GM21737 (cell line): ENCODE results near the gene ANKK1.

Source experiments
- ATAC-seq: cut with Tn5 transposase; IDR thresholded peaks from one replicate; pipeline ENCODE4 v1.9.1; 2021; ENCODE audit warnings: mild to moderate bottlenecking, moderate library complexity; ENCODE audit not compliant: unreplicated experiment

ANKK1 gene, protein sequence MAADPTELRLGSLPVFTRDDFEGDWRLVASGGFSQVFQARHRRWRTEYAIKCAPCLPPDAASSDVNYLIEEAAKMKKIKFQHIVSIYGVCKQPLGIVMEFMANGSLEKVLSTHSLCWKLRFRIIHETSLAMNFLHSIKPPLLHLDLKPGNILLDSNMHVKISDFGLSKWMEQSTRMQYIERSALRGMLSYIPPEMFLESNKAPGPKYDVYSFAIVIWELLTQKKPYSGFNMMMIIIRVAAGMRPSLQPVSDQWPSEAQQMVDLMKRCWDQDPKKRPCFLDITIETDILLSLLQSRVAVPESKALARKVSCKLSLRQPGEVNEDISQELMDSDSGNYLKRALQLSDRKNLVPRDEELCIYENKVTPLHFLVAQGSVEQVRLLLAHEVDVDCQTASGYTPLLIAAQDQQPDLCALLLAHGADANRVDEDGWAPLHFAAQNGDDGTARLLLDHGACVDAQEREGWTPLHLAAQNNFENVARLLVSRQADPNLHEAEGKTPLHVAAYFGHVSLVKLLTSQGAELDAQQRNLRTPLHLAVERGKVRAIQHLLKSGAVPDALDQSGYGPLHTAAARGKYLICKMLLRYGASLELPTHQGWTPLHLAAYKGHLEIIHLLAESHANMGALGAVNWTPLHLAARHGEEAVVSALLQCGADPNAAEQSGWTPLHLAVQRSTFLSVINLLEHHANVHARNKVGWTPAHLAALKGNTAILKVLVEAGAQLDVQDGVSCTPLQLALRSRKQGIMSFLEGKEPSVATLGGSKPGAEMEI

DNA sequence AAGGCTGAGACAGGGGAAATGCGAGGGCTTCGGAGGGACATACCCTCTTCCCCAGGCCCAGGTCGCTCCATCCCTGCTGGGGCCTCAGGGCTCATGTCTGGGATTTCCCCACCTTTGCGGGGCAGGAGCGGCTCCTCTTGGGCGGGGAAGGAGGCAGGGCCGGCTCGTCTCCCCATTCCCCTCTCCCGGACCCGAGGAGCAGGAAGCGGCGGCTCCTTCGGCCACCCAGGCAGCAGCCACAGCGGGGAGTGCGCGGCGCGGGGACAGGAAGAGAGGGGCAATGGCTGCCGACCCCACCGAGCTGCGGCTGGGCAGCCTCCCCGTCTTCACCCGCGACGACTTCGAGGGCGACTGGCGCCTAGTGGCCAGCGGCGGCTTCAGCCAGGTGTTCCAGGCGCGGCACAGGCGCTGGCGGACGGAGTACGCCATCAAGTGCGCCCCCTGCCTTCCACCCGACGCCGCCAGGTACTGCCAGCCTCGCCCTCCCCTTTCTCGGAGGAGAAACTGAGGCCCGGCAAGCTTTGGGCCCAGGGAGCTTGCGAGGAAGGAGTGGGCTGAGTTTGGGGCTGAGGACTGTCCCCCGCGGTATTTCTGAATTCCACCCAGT is at the start of gene ANKK1:
ANKK1 (plus strand) TSS at position 175 of the 607 bp plus-strand sequence; CDS start at position 281, 106 bp downstream.
- no peak for ATAC-seq

DNA sequence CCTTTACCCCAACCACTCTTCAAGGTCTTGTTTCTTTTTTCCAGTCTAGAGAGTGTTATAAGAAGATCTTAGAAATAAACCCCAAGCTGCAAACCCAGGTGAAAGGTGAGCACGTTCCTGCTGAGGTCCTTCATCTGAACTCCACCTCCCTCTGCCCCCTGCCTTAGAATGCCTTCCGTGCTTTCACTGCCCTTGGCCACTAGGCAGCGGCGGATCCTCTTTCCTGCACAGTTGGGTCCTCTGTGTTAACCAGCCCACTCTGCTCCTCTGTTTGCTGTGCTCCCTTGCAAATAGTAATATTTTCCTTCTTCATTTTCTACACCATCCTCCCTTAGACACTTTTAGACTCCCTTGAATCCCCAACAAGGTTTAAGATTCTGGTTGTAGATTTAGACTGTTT is 48.8 kb upstream of the ANKK1 start:
- no peak for ATAC-seq

DNA sequence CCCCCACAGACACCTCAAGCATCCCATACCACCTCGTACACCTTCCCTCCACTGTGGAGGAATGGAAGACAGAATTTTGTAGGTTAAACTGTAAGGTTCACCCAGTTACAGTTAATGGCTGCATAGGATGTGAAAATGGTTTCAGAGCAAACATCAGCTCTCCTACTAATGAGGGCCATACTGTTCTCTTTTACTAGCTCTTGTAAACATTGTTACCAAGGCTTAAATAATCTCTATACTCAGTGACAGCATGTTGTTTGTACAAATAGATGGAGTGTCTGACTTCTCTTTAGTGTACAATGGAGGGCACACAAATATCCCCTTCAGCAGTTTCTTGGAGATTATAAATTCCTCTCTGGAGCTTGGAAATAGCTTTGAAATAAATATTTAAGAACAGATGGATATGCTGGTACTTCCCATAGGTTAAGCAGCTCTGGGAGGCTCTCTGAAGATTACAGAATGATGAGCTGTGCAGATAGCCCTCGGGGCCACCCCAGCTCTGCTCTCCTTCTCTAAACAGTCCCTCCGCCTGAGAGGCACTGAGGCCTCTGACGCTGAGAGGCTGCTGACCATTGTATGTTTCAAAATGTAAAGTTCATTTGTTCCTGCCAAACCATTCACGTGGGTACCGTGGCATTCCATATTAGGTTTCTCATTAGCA is 47.5 kb upstream of the ANKK1 start:
- no peak for ATAC-seq

DNA sequence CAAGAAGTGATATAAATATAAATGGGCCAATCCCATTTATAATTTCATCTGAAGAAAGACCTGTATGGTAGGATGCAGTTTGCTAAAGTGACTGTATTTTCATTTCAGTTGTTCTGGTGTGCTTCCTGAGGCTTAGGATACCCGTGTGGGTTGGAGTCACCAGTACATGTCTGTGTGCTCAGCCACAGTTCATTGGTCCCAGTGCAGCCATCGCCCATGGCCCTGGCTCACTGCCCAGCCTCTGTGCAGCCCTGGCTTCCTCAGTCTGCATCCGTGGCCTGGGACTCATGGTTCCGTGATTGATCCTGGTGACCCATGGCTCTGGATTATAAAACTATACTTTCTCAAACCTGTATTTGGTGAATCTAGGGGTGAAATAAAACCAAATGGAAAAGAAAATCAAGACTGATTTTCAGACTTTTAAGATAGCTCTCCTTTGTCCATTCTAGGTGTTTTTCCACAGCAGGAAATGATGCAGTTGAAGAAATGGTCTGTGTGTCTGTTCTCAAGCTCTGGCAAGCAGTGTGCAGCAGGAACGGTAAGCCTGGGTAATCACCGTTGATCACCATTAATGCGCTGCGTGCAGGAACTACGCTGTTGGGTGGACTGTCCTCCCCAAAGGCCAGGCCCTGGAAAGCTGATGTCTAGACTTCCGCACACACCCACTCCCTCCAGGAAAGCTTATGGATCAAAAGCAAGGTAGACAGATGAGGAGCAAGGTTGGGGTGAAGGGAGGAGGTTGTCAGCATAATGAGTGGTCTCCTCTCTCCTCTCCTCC is 46.0 kb upstream of the ANKK1 start:
- ATAC-seq, result no peak

DNA sequence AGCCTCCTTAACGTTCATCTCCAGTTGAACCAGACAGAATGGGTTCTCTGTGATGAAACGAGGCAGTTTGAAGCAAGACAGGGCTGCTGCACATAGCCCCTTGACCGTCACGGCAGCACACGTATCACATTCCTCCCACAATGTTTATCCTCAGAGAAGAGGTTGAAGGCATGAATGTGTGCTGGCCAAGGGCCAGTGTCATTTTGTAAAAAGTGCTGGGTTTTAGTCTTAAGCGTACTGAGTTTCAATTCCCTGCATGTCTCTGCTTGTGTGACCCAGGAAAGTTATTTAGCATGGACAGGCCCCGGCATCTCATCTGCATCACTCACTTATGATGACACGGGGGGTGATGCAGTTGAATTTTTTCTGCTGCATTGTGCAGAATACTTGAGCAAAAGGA is 41.6 kb upstream of the ANKK1 start:
- ATAC-seq, result no peak

DNA sequence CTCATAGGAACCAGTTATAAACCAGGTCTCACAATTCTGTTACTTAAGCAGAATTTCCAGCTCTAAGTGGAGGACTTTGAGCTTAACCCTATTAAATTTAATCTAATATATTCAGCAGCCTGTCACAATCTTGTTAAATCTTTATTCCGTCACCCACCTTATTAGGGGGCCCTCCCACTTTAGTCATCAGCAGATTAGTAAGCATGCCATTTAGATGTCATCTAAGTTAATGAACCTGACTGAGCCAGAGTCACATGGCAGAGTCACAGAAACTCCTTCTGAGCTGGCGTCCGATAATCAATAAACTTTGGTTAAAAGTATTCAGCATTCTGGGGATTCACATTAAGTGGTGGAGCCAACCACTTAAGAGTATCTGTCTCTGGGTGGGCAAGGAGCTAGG is 38.1 kb upstream of the ANKK1 start:
- no peak for ATAC-seq

DNA sequence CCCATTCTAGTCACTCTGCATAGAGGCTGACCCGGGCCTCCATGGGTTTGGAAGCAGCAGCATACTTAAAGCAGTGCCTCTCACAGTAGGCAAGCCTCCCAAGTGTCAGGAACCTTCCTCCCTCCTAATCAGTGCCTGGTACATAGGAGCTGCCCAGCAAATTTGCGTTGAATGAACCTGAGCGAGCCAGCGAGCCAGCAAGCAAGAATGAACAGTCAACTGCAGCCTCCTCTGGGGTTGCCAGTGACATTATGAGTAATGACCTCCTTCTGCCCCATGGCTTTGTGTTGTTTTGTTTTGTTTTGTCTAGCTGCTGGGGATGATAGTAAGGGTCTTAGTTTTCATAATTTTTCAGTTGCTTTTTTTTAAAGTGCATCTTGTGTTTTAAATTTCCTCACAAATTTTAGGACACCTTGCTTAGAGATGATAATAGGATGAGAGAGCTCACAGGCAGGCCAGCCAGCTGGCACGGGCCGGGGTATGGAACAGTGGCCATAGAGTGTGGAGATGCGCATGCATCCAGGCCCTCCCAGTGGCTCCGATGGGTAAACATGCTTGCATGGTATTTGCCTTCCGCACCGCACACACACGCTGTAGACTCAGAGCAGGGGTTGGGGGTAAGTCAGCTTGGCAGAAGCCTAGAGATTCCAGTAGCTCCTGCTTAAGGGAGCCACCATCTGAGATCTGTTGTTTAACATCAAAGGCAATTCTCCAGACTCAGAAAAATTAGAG is 37.1 kb upstream of the ANKK1 start:
- ATAC-seq, result no peak

DNA sequence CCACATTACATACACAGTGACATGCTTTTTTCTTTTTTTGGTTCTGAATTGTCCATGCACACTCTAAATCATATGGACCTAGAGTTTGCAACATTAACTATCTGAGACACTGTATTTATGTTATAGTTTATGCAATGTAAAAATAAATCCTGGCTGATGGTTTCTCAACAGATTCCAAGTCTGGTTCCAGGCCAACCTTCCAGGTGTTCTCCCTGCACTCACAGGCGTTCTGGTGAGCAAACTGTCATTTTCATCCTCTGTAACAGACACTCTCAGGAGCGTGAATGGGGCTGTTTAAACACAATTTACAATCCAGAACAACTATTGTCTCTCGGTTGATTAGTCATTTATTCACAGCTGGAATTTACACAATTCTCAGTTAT is 36.5 kb upstream of the ANKK1 start:
- ATAC-seq, result no peak

DNA sequence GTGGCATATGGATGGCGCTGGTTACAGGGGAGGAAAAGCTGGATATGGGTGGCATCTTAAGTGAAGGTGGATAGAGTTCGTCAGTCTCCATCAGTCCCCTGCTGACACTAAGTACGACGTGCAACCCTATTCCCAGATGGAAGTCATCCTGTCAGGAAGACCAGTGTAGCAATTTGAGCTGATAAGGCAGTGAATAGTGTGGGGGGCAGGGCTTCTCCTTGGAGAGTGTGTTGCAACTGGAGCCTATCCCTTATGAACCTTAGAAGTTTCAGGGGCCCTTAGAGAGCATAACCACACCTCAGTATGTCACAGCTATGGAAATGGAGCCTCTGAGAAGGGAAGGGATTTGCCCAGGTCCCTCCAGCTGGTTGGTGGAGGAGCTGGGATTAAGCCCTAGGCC is 36.1 kb upstream of the ANKK1 start:
- no peak for ATAC-seq

DNA sequence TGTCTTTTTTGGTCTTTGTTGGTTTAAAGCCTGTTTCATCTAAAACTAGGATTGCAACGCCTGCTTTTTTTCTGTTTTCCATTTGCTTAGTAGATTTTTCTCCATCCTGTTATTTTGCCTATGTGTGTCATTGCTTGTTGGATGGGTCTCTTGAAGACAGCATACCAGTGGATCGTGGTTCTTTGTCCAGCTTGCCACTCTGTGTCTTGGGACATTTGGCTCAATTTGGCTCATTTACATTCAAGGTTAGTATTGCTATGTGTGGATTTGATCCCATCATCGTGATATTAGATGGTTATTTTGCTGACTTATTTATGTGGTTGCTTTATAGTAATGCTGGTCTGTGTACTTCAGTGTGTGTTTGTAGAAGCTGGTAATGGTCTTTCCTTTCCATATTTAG is 31.4 kb upstream of the ANKK1 start:
- ATAC-seq, result no peak

DNA sequence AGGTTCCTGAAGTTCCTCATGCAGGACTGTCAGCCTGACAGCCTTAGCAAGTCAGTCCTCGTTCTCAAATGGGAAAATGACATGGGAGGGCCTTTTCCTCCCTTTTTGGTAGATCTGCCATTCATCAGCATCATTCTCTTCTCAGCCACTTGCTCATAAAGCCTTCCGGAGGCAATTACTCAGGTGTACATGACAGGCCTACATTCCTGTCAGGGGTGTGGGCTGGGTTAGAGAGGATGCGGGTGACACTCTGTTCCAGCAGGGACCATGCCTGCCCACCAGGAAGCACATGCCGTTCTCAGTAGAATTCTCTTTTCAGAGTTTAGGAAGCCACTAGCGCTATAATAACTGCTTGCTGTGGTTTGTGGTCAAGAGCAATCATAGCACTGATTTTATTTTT is 24.2 kb upstream of the ANKK1 start:
- ATAC-seq, result no peak

DNA sequence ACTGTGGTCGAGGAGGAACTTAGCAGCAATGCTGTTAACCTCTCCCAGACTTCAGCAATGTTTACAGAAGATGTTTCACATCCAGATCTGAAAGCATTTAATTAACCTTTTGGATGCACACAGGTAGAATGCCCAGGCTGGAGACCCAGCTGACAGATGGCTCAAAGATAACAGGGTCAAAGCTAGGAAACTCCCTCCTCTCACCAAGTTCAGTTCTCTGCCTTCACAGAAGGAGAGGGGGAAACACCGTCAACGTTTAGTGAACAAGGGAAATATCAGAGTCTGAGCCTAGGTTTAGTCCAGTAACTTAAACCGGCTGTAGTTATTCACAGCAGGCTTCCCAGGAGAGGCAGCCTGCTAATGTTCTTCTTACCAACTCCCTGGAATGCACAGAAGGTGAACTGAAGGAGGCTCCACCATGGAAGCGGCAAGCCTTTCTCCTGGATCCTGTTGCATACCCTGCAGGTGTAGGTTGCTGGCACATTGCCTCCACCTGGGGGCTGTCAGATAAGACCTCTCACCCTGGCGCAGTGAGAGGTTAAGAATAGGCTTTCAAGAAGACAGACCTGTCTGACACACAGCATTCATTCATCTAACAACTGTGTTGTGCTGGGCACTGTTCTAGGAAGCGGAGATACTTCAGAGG is 23.5 kb upstream of the ANKK1 start:
- no peak for ATAC-seq

DNA sequence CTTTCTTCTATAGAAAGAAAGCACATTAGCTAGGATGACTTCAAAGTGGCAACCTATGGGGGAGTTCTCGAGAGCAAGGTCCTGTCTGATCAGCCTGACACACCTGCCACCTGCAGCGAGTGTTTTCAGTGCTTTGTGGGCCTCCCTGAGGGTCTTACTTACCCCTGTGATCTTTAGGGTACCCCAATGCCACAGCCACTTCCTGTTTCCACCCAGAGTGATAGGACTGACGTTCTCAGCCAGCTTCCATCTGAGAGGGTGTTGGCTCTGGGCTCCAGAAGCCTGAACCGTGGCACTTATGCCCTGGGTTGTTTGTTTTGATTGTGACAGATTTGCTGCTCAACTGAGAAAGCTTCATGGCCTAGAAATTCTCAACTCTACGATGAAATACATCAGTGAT is 21.7 kb upstream of the ANKK1 start:
- no peak for ATAC-seq

DNA sequence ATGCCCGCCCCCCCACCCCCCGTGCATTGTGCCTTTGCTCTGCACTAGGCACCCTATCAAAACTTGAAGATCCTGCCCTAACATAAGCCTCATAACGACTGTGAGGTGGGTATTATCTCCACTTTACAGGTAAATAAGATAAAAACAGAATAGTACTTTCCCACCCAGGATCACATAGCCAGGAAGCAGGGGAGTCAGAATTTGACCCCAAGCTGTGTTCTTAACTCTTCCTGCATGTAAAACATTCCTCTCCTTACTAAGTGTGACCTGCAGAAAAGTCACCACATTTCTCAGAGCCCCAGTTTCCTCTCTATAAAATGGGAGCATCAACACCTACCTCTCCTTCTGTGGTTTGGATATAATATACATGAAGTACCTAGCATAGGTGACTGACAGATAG is 18.2 kb upstream of the ANKK1 start:
- ATAC-seq, result no peak

DNA sequence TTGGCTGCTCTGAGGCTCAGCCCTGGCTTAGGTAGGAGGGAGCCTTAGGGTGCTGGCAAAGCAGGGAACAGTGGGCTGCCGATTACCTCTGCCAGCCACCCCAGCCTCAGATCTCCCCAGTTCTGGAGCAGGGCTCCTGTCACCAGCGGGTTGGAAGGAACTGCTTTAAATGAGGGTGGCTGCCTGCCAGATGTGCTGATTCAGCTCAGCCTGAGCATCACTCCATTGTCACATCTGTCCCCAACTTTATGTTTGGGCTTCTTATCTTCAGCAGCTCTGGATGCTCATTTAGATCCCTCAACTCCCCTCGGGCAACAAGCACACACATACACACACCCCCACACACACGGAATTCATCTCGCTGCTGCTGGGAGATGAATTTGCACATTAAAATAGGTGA is 16.9 kb upstream of the ANKK1 start:
- no peak for ATAC-seq

DNA sequence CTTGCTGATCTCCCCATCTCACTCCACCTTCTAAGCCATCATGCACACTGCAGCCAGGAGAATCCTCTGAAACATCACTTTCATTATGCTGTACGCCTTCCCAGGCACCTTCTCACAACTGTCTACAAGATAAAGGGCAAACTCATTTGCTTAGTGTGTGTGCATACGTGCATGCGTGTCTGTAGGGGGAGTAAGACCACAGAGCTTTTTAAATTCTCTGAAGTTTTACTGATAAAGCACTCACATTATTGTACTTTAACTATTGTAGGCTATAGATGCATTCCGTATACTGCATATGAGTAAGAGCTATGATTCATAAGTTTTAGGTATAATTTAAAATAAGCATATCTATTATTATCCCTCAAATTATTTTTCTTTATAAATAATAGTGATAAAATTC is 15.3 kb upstream of the ANKK1 start:
- ATAC-seq, result no peak

DNA sequence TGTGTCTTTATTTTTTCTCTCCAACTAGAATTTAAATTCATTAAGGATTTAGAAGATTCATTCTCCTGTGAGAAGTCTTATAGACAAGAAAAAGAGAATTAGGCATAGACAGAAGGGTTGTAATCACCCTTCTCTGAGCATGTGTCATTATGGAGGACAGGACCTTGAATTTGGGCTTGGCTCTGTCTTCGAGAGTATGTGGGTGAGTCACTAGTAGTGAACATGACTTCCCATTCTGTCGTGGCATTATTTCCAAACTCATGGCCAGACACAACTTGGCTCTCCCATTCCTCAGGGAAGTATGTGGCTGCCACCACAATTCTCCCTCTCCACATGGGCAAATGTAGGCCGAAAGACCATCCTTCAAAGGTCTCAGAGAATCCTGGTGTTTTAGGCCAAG is 14.3 kb upstream of the ANKK1 start:
- ATAC-seq, result no peak

DNA sequence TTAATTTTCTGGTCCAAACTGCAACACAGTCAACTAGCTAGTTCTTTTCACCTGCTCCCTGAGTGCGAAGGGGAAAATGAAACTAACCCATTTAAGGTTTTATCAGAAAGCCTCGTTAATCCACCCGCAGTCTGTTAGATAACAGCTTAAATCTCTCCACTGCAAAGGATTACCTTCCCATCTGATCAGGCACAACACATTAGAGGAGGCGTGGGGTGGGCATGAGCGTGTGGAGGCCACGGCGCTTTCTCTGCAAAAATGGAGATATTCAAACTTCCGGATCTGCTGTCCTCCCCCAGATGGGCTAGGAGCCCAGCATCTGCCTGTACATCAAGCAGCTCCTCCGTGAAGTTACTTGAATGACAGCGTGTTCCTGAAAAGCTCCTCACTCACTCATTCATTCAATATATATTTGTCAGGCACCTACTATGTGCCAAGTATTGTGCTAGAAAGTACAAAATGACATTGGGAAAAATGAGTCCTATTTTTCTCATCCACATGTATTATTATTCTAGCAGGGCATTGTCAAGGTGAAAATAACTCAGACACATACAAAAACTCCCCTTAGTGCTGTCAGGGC is 13.5 kb upstream of the ANKK1 start:
- no peak for ATAC-seq

DNA sequence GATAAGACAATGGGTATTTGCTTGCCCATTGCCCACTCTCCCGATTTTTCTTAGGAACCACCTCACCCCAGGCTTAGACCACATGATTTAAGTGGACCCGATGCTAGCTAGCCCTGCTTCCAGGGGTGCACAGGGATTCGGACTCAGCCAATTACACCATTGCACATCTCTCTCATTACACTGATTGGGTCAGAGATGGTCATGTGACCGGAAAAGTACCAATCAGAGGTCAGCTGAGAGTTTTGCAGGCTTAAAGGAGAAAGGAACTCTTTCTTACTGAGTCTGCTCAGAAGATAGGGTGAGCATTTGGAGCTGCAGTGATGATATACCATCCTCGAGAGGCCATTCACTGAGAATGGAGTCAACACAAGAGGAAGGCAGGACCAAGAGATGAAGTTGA is 12.2 kb upstream of the ANKK1 start:
- ATAC-seq, result no peak
